Glutamatergic neuron (in vitro differentiated cells): ENCODE results near the gene PTPRN2. TPM values are rescaled to one million over a fixed set of nuclear protein-coding genes. Genes with fewer than 3 reads are reported as not detected.

Experiments used
- DNase-seq: peaks from one replicate; pipeline ENCODE4 v3.0.0; 2022
- H3K27ac Mint-ChIP-seq: one replicate; pipeline ENCODE4 v1.8.0; 2020; ENCODE audit warnings: mild to moderate bottlenecking, mixed read lengths, inconsistent platforms; ENCODE audit not compliant: unreplicated experiment
- H3K27me3 Mint-ChIP-seq: one replicate; pipeline ENCODE4 v1.8.0; 2020; ENCODE audit warnings: mild to moderate bottlenecking, moderate library complexity, mixed read lengths, inconsistent platforms; ENCODE audit not compliant: unreplicated experiment
- H3K36me3 Mint-ChIP-seq: one replicate; pipeline ENCODE4 v1.8.0; 2020; ENCODE audit warnings: mild to moderate bottlenecking, mixed read lengths, inconsistent platforms; ENCODE audit not compliant: unreplicated experiment
- H3K4me1 Mint-ChIP-seq: one replicate; pipeline ENCODE4 v1.8.0; 2020; ENCODE audit warnings: mild to moderate bottlenecking, low read depth, mixed read lengths, inconsistent platforms; ENCODE audit not compliant: unreplicated experiment
- H3K4me3 Mint-ChIP-seq: one replicate; pipeline ENCODE4 v1.8.0; 2020; ENCODE audit warnings: mild to moderate bottlenecking, mixed read lengths, inconsistent platforms; ENCODE audit not compliant: unreplicated experiment
- H3K9me3 Mint-ChIP-seq: one replicate; pipeline ENCODE4 v1.8.0; 2020; ENCODE audit warnings: mild to moderate bottlenecking, moderate library complexity, mixed read lengths, inconsistent platforms; ENCODE audit not compliant: unreplicated experiment
- CTCF ChIP-seq: fragments of 200-600 bp; sonication (generic); IDR thresholded peaks from one replicate; pipeline ENCODE4 v1.5.0; 2021; ENCODE audit not compliant: partially characterized antibody, unreplicated experiment
- total RNA-seq: library from RNA; stranded (reverse); fragmentation: NEBNext Ultra II Directional; extraction: Animal tissue kit (Norgen Biotek cat#: 25700); gene quantifications from one replicate; pipeline ENCODE4 v1.2.1, GENCODE V29; 2021; ENCODE audit not compliant: unreplicated experiment

The PTPRN2 gene
- total RNA-seq, 1 donor from 2014 or later = 49.0 TPM

- Mint-ChIP-seq H3K27ac (no peak overlapping the region), H3K9me3 (peaks cover 25% of the 10 kb centered on the region), H3K4me1 (peaks cover 6% of the 10 kb centered on the region), H3K36me3 (peaks cover 6% of the 10 kb centered on the region), H3K27me3 (peaks cover 13% of the 10 kb centered on the region), H3K4me3 (no peak overlapping the region)
- no peak for DNase-seq
- TF ChIP-seq CTCF = no peak
Measured at GRCh38 chr7:157986051-157986450, 601.6 kb downstream of the PTPRN2 start.

DNA sequence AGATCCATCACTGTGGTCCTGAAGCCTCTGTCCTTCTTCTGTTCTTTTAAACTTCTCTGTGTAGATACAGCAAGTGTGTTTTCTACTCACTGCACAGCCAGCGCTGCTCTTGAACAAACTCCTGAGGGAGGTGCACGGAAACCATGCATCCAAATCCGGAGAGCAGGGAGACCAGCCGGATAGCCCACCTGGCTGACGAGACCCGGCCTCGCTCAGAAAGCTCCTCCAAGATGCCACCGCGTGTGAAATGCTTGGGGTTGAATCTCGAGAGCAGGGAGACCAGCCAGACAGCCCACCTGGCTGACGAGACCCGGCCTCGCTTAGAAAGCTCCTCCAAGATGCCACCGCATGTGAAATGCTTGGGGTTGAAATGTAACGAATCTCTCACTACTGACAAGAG lies 602.0 kb downstream of the PTPRN2 start:
- Mint-ChIP-seq H3K4me1 (peaks cover 6% of the 10 kb centered on the region), H3K27ac (no peak overlapping the region), H3K27me3 (peaks cover 13% of the 10 kb centered on the region), H3K9me3 (peaks cover 25% of the 10 kb centered on the region), H3K4me3 (no peak overlapping the region), H3K36me3 (peaks cover 6% of the 10 kb centered on the region)
- no peak for TF ChIP-seq CTCF
- no peak for DNase-seq

DNA sequence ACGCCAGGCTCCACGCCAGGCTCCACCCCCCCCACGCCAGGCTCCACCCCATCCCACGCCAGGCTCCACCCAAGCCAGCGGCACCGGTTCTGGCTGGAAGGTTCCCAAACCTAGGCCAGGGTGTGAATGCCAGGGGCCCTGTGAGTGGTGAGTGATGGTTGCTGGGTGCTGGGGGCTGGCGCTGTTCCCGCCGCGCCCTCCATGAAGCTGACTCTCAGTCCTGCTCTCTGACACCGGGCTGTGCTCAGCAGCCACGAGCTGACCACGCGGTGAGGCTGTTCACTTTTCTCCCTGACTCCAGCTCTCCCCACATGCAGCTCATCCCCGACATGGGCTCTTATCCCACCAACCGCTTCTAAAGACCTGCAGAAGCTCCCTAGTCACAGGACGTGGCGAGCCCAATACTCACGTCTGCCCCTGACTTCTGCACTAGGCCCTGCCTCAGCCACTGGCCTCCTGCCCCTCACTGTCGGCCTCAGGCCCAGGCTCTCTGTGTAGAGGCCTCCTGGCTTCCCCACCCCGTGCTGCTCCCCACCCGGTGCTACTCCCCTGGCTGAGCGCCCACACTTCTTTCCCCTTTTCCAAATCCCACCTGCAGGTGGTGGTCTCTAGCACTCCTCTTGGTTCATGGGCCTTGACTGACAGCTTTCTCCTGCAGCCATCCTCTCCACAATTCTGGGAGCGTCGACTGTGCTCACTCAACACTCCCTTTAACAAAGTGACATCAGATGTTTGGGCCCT lies 603.0 kb downstream of the PTPRN2 start:
- Mint-ChIP-seq H3K4me1 (peaks cover 3% of the 10 kb centered on the region), H3K4me3 (no peak overlapping the region), H3K27ac (no peak overlapping the region), H3K27me3 (peaks cover 9% of the 10 kb centered on the region), H3K9me3 (peaks cover 21% of the 10 kb centered on the region), H3K36me3 (peaks cover 6% of the 10 kb centered on the region)
- no peak for DNase-seq
- no peak for TF ChIP-seq CTCF

DNA sequence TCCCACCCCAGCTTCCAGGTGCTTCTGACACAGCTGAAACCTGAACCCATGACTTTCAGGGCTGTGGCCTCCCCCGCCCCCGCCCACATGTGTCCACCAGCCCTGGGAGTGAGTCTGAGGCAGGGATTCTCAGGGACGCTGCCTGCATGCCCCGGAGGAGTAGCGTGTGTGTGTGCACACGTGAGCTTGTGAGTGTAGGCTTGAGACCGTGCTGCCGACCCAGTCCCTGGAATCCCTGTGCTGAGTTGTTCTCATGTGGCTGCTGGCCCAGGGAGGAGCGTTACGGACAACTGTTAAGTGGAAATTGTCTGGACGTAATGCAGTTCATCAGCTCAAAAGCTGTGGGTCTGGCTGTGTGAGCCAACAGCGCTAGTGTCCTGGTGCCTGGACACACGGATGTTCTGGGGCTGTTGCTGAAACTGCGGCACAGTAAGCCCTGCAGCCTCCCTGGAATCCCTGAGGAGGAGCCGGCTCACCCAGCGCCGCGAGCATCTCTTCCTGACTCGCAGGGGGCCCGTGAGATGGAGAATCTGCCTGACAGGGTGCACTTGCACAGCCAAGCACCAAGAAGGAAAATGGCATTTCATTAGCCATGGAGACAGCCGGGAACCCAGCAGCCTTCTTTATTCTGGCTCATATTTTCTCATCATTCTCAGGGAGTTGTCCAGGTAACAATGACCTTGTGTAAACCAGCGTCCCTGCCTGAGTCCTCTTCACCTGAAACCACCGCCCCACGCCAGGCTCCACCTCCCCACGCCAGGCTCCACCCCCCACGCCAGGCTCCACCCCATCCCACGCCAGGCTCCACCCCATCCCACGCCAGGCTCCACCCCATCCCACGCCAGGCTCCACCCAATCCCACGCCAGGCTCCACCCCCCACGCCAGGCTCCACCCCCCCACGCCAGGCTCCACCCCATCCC lies 603.9 kb downstream of the PTPRN2 start:
- no peak for TF ChIP-seq CTCF
- no peak for DNase-seq
- Mint-ChIP-seq H3K27me3 (peaks cover 9% of the 10 kb centered on the region), H3K4me3 (no peak overlapping the region), H3K9me3 (peaks cover 15% of the 10 kb centered on the region), H3K4me1 (peaks cover 3% of the 10 kb centered on the region), H3K36me3 (peaks cover 6% of the 10 kb centered on the region), H3K27ac (no peak overlapping the region)
